Right kidney (tissue), 1 donor: ENCODE data around the gene SLC15A1.
"Not testable (repeated sequence)": the region's sequence is repeated elsewhere in the genome, so short reads cannot be mapped to it uniquely, and the experiment has no call there.

ENCODE experiments used
- DNase-seq: peaks from one replicate; pipeline ENCODE4 v3.0.0-alpha.2; 2016

Gene SLC15A1

GRCh38 chr13:98781470-98781869 lies 29.0 kb upstream of the SLC15A1 start:
- no peak for DNase-seq

GRCh38 chr13:98781045-98781444 lies 28.6 kb upstream of the SLC15A1 start:
- DNase-seq = no peak

- DNase-seq = no peak
Observed at GRCh38 chr13:98780451-98780850, 28.0 kb upstream of the SLC15A1 start.

- DNase-seq = no peak
Observed at GRCh38 chr13:98779695-98780094, 27.2 kb upstream of the SLC15A1 start.

GRCh38 chr13:98778749-98779148 lies 26.3 kb upstream of the SLC15A1 start:
- no peak for DNase-seq

- DNase-seq = no peak
Observed at GRCh38 chr13:98776644-98777043, 24.2 kb upstream of the SLC15A1 start.

- no peak for DNase-seq
Observed at GRCh38 chr13:98775844-98776598, 23.5 kb upstream of the SLC15A1 start.

- no peak for DNase-seq
Observed at GRCh38 chr13:98775386-98775785, 22.9 kb upstream of the SLC15A1 start.

GRCh38 chr13:98774776-98775175 lies 22.3 kb upstream of the SLC15A1 start:
- DNase-seq = no peak

GRCh38 chr13:98773921-98774320 lies 21.4 kb upstream of the SLC15A1 start:
- no peak for DNase-seq

- no peak for DNase-seq
Observed at GRCh38 chr13:98772794-98773452, 20.5 kb upstream of the SLC15A1 start.

GRCh38 chr13:98771838-98772611 lies 19.6 kb upstream of the SLC15A1 start:
- DNase-seq = no peak

GRCh38 chr13:98769736-98770135 lies 17.3 kb upstream of the SLC15A1 start:
- no peak for DNase-seq

GRCh38 chr13:98768522-98768921 lies 16.1 kb upstream of the SLC15A1 start:
- DNase-seq = no peak

- DNase-seq = no peak
Observed at GRCh38 chr13:98766697-98767096, 14.2 kb upstream of the SLC15A1 start.

- DNase-seq = no peak
Observed at GRCh38 chr13:98765996-98766519, 13.6 kb upstream of the SLC15A1 start.

- DNase-seq = no peak
Observed at GRCh38 chr13:98761986-98762616, 9.6 kb upstream of the SLC15A1 start.

GRCh38 chr13:98761126-98761985 lies 8.9 kb upstream of the SLC15A1 start:
- DNase-seq = no peak

GRCh38 chr13:98755729-98756128 lies 3.3 kb upstream of the SLC15A1 start:
- DNase-seq = no peak

GRCh38 chr13:98755116-98755515 lies 2.6 kb upstream of the SLC15A1 start:
- no peak for DNase-seq

- not testable (repeated sequence) for DNase-seq
Observed at GRCh38 chr13:98754468-98754867, 2.0 kb upstream of the SLC15A1 start.
